SK-N-SH (cell line): Measurements from ENCODE around the gene TMEM116. TPM values are rescaled to one million over a fixed set of nuclear protein-coding genes. Genes with fewer than 3 reads are reported as not detected.
A peak's percentile ranks its signal among the peaks of the same experiment; 100 is the strongest.

Experiments
- CTCF ChIA-PET: fragments of 300-600, 350-600 bp; formaldehyde crosslinking; extraction: SDS; loops from one replicate; lab custom pipeline; 2021; lab: Yijun Ruan, JAX
- POLR2A ChIA-PET: fragments of 350-600 bp; sonication (Branson Sonifier 250); formaldehyde crosslinking; extraction: SDS; loops from one replicate; lab custom pipeline; 2020; ENCODE audit warnings: antibody characterized with exemption, inconsistent platforms; lab: Yijun Ruan, JAX
- DNase-seq: peaks from one replicate; pipeline ENCODE4 v3.0.0; 2012
- H2AFZ ChIP-seq: fragments of 200-600 bp; sonication (generic); 2 replicates; pipeline ENCODE4 v1.8.1; 2016; ENCODE audit warnings: antibody characterized with exemption, mild to moderate bottlenecking, low read depth
- H3F3A ChIP-seq: fragments of 200-600 bp; sonication (generic); replicated peaks from 2 replicates; pipeline ENCODE3; 2016; ENCODE audit warnings: antibody characterized with exemption, mild to moderate bottlenecking; ENCODE audit not compliant: insufficient read depth
- H3K27ac ChIP-seq, 2 experiments: fragments of 200-500 bp in 1 of 2; fragments of 200-600 bp in 1 of 2; sonication (Bioruptor generic) in 1 of 2; sonication (generic), shearing (Covaris generic) in 1 of 2; 2 replicates each; pipeline versions ENCODE4 v1.5.1 to v1.6.1; 2014 to 2016; ENCODE audit warnings: low read depth in 2 of 2, inconsistent platforms in 1 of 2, low read length in 1 of 2, mild to moderate bottlenecking in 1 of 2, mixed read lengths in 1 of 2
- H3K27me3 ChIP-seq: fragments of 200-600 bp; sonication (generic), shearing (Covaris generic); 2 replicates; pipeline ENCODE4 v1.6.1; 2016; ENCODE audit warnings: mixed run types; ENCODE audit not compliant: insufficient read depth
- H3K36me3 ChIP-seq, 2 experiments: fragments of 200-500 bp in 1 of 2; fragments of 200-600 bp in 1 of 2; sonication (Bioruptor generic) in 1 of 2; sonication (generic) in 1 of 2; replicated peaks in 1 of 2; 2 replicates each; pipeline versions ENCODE3 to v1.5.1; 2014 to 2016; ENCODE audit warnings: low read length in 1 of 2, mild to moderate bottlenecking in 1 of 2; ENCODE audit not compliant: insufficient read depth in 2 of 2, control insufficient read depth in 1 of 2
- H3K4me1 ChIP-seq, 2 experiments: fragments of 200-500 bp in 1 of 2; fragments of 200-600 bp in 1 of 2; sonication (Bioruptor generic) in 1 of 2; sonication (generic), shearing (Covaris generic) in 1 of 2; 2 replicates each; pipeline versions ENCODE4 v1.5.1 to v1.6.1; 2014 to 2016; ENCODE audit warnings: low read depth in 1 of 2, low read length in 1 of 2, mixed run types in 1 of 2; ENCODE audit not compliant: insufficient read depth in 2 of 2, control insufficient read depth in 1 of 2
- H3K4me2 ChIP-seq: fragments of 200-600 bp; sonication (generic), shearing (Covaris generic); 2 replicates; pipeline ENCODE4 v1.6.1; 2017; ENCODE audit warnings: mixed run types
- H3K4me3 ChIP-seq, 2 experiments: fragments of 200-500 bp in 1 of 2; fragments of 200-600 bp in 1 of 2; sonication (Bioruptor generic) in 1 of 2; sonication (generic), shearing (Covaris generic) in 1 of 2; 2 replicates each; pipeline versions ENCODE4 v1.5.1 to v1.8.1; 2014 to 2016; ENCODE audit warnings: low read depth in 2 of 2, inconsistent platforms in 1 of 2, low read length in 1 of 2, mild to moderate bottlenecking in 1 of 2, mixed read lengths in 1 of 2, moderate library complexity in 1 of 2
- H3K79me2 ChIP-seq: fragments of 200-600 bp; sonication (generic); 2 replicates; pipeline ENCODE4 v1.8.1; 2017; ENCODE audit warnings: mild to moderate bottlenecking; ENCODE audit not compliant: insufficient read depth
- H3K9ac ChIP-seq: fragments of 200-600 bp; sonication (generic); 2 replicates; pipeline ENCODE4 v1.6.1; 2017; ENCODE audit warnings: mixed run types
- H3K9me2 ChIP-seq: fragments of 200-600 bp; sonication (generic); 2 replicates; pipeline ENCODE4 v1.6.1; 2017; ENCODE audit warnings: mixed run types
- H3K9me3 ChIP-seq: fragments of 200-600 bp; sonication (generic); 2 replicates; pipeline ENCODE4 v1.6.1; 2017; ENCODE audit warnings: mixed run types, mild to moderate bottlenecking, moderate library complexity
- H4K20me1 ChIP-seq: fragments of 200-600 bp; sonication (generic); 2 replicates; pipeline ENCODE4 v1.6.1; 2017; ENCODE audit warnings: mild to moderate bottlenecking, mixed run types; ENCODE audit not compliant: insufficient read depth
- CHD2 ChIP-seq: fragments of 150-350 bp; IDR thresholded peaks from 2 replicates; pipeline ENCODE4 v1.6.1; 2018; ENCODE audit warnings: low read length; ENCODE audit not compliant: partially characterized antibody
- CTCF ChIP-seq: fragments of 200-600 bp; sonication (generic); IDR thresholded peaks from 2 replicates; pipeline ENCODE4 v1.6.1; 2017; ENCODE audit warnings: antibody characterized with exemption, mild to moderate bottlenecking, moderate library complexity
- EP300 ChIP-seq, 2 experiments: IDR thresholded peaks; 2 replicates each; pipeline versions ENCODE4 v1.4.0 to v1.6.1; 2012; ENCODE audit warnings: borderline replicate concordance in 1 of 2, low read depth in 1 of 2, low read length in 1 of 2
- EZH2phosphoT487 ChIP-seq: fragments of 200-600 bp; sonication (generic); IDR thresholded peaks from 2 replicates; pipeline ENCODE4 v1.6.1; 2017; ENCODE audit warnings: low read depth, mixed run types, mild to moderate bottlenecking, antibody characterized with exemption, moderate library complexity, borderline replicate concordance
- FOSL2 ChIP-seq: IDR thresholded peaks from 2 replicates; pipeline ENCODE4 v1.4.0; 2012; ENCODE audit warnings: low read depth, mild to moderate bottlenecking, moderate library complexity, borderline replicate concordance
- GATA2 ChIP-seq: sonication (generic); formaldehyde crosslinking; IDR thresholded peaks from 2 replicates; pipeline ENCODE4 v1.5.0; 2020; ENCODE audit warnings: mild to moderate bottlenecking, missing genetic modification reagents
- JUND ChIP-seq: IDR thresholded peaks from 2 replicates; pipeline ENCODE4 v1.4.0; 2012
- MEF2A ChIP-seq: IDR thresholded peaks from 2 replicates; pipeline ENCODE4 v1.4.0; 2012; ENCODE audit warnings: low read depth, borderline replicate concordance
- MXI1 ChIP-seq: IDR thresholded peaks from 2 replicates; pipeline ENCODE4 v1.6.1; 2012; ENCODE audit warnings: mild to moderate bottlenecking, low read depth, low read length, improper control_type of control experiment
- NFIC ChIP-seq: IDR thresholded peaks from 2 replicates; pipeline ENCODE4 v1.4.0; 2012; ENCODE audit warnings: borderline replicate concordance
- NRF1 ChIP-seq: IDR thresholded peaks from 2 replicates; pipeline ENCODE4 v1.6.1; 2012; ENCODE audit warnings: low read depth, mild to moderate bottlenecking, low read length
- RCOR1 ChIP-seq: fragments of 150-350 bp; IDR thresholded peaks from 2 replicates; pipeline ENCODE4 v1.6.1; 2017; ENCODE audit warnings: antibody characterized with exemption, low read length
- RXRA ChIP-seq: IDR thresholded peaks from 2 replicates; pipeline ENCODE4 v1.4.0; 2012; ENCODE audit warnings: low read depth, mild to moderate bottlenecking, borderline replicate concordance
- TCF12 ChIP-seq: IDR thresholded peaks from 2 replicates; pipeline ENCODE4 v1.4.0; 2012
- USF1 ChIP-seq: IDR thresholded peaks from 2 replicates; pipeline ENCODE4 v1.4.0; 2012; ENCODE audit warnings: low read depth, borderline replicate concordance
- USF2 ChIP-seq: fragments of 150-350 bp; IDR thresholded peaks from 2 replicates; pipeline ENCODE4 v1.6.1; 2017; ENCODE audit warnings: antibody characterized with exemption, low read length, low read depth, borderline replicate concordance
- YY1 ChIP-seq: IDR thresholded peaks from 2 replicates; pipeline ENCODE4 v1.4.0; 2012; ENCODE audit warnings: low read depth, mild to moderate bottlenecking
- WGBS: methylation state at CpG from one replicate; pipeline ENCODE4 v1.1.6; 2017; ENCODE audit warnings: low lambda C conversion rate; 5-methylcytosine and 5-hydroxymethylcytosine counted together
- polyA plus RNA-seq, 3 experiments: library from polyadenylated mRNA; depleted of rRNA; stranded (reverse); fragments of >200 nt; gene quantifications; 2 replicates each; pipeline ENCODE4 v1.2.3, GENCODE V29; 2012

TMEM116 gene
- polyA plus RNA-seq, 1 of the 3 experiments (the other 2 are of a cell fraction), result 7.9 TPM

GRCh38 chr12:111936869-111937268 lies 76.1 kb downstream of the TMEM116 start:
- Histone ChIP-seq H3K9me2 (no peaks in the 10 kb centered on the region), H3K27me3 (no peaks in the 10 kb centered on the region), H3K79me2 (no peaks in the 10 kb centered on the region), H3K4me3 (no peak overlapping the region), H3K36me3 (no peaks in the 10 kb centered on the region), H3F3A (peaks cover 13% of the 10 kb centered on the region), H2AFZ (no peak overlapping the region), H3K4me1 (no peaks in the 10 kb centered on the region), H4K20me1 (no peaks in the 10 kb centered on the region), H3K4me2 (no peak overlapping the region), H3K9ac (no peak overlapping the region), H3K27ac (peak overlapping the region in 1 of 2 experiments; percentile 47; a peak in 1 of 4 replicates), H3K9me3 (no peaks in the 10 kb centered on the region)
- ChIA-PET CTCF (interaction anchor here (1.1 to 1.5 kb wide), 2 partner anchors 9 to 188 kb away, joined by 3 read pairs; partner anchors contain the start of gene TRAFD1), POLR2A (no interaction called here)
- no peak for TF ChIP-seq MEF2A
- no peak for TF ChIP-seq TCF12
- TF ChIP-seq USF2, result no peak
- no peak for TF ChIP-seq GATA2
- TF ChIP-seq JUND, result no peak
- TF ChIP-seq RCOR1, result no peak
- TF ChIP-seq USF1, result no peak
- TF ChIP-seq EZH2phosphoT487, result no peak
- TF ChIP-seq FOSL2, result no peak
- TF ChIP-seq NFIC, result no peak
- TF ChIP-seq YY1, result no peak
- TF ChIP-seq MXI1, result no peak
- TF ChIP-seq NRF1, result no peak
- no peak for DNase-seq

- Histone ChIP-seq H3K27me3 (no peaks in the 10 kb centered on the region), H3K4me1 (no peaks in the 10 kb centered on the region), H3K9me2 (no peaks in the 10 kb centered on the region), H2AFZ (no peak overlapping the region), H3K9me3 (no peaks in the 10 kb centered on the region), H3K36me3 (no peaks in the 10 kb centered on the region), H3K4me2 (no peak overlapping the region), H3K9ac (no peak overlapping the region), H3K4me3 (no peak overlapping the region), H3F3A (peaks cover 2% of the 10 kb centered on the region), H3K79me2 (no peaks in the 10 kb centered on the region), H4K20me1 (no peaks in the 10 kb centered on the region), H3K27ac (no peak overlapping the region)
- POLR2A ChIA-PET, result no interaction called here
- no peak for DNase-seq
- WGBS, result 87% methylated on average over 5 of the region's 5 CpGs
- TF ChIP-seq EP300 (IDR thresholded peaks at IDR 0.05; ENCODE audit: borderline replicate concordance in 1 of 2, low read depth in 1 of 2, low read length in 1 of 2) (no peak), CTCF (no peak), CHD2 (no peak), RXRA (no peak)
- CTCF ChIA-PET, result interaction anchor here (1.0 kb wide), 1 partner anchor 9 kb away, joined by 3 read pairs; no protein-coding TSS in a partner anchor
Observed at GRCh38 chr12:111932241-111932640, 80.7 kb downstream of the TMEM116 start.
